B cell (primary cell): ENCODE data around the gene CIDEC.

Source experiments
- EZH2 ChIP-seq: IDR thresholded peaks from 2 replicates; pipeline ENCODE4 v1.6.1; 2012; ENCODE audit warnings: borderline replicate concordance, low read depth, mild to moderate bottlenecking, moderate library complexity, low read length; ENCODE audit not compliant: insufficient read depth, poor library complexity, severe bottlenecking
- TF ChIP-seq, protein P1 (sequence below): fragments of 200-600 bp; IDR thresholded peaks from one replicate; pipeline ENCODE4 v1.8.0; 2022; ENCODE audit warnings: antibody characterized with exemption, mild to moderate bottlenecking

GRCh38 chr3:9875448-9875847, 4.6 kb downstream of the CIDEC start:
- TF ChIP-seq, protein P1, sequence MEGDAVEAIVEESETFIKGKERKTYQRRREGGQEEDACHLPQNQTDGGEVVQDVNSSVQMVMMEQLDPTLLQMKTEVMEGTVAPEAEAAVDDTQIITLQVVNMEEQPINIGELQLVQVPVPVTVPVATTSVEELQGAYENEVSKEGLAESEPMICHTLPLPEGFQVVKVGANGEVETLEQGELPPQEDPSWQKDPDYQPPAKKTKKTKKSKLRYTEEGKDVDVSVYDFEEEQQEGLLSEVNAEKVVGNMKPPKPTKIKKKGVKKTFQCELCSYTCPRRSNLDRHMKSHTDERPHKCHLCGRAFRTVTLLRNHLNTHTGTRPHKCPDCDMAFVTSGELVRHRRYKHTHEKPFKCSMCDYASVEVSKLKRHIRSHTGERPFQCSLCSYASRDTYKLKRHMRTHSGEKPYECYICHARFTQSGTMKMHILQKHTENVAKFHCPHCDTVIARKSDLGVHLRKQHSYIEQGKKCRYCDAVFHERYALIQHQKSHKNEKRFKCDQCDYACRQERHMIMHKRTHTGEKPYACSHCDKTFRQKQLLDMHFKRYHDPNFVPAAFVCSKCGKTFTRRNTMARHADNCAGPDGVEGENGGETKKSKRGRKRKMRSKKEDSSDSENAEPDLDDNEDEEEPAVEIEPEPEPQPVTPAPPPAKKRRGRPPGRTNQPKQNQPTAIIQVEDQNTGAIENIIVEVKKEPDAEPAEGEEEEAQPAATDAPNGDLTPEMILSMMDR: no peak
- TF ChIP-seq EZH2: no peak
